Ovary (tissue), 3 donors: ENCODE measurements around the gene JAK1.

Experiments used
- EP300 ChIP-seq: sonication (generic); formaldehyde crosslinking; IDR thresholded peaks from one replicate; pipeline ENCODE4 v1.6.1; 2017; ENCODE audit warnings: antibody characterized with exemption
- POLR2A ChIP-seq: fragments of 450-650 bp; IDR thresholded peaks from one replicate; pipeline ENCODE4 v1.6.1; 2017; ENCODE audit warnings: antibody characterized with exemption, mild to moderate bottlenecking, moderate library complexity
- TF ChIP-seq, protein P1 (sequence below), 3 donors: fragments of 450-650 bp in 2 of 3; fragments of 200-600 bp in 1 of 3; IDR thresholded peaks; one replicate each; pipeline versions ENCODE4 v1.5.1 to v1.8.0; 2016 to 2022; ENCODE audit warnings: antibody characterized with exemption in 3 of 3, mild to moderate bottlenecking in 1 of 3
- donor health status: DM: no; HTN: no; CAD: no.

DNA sequence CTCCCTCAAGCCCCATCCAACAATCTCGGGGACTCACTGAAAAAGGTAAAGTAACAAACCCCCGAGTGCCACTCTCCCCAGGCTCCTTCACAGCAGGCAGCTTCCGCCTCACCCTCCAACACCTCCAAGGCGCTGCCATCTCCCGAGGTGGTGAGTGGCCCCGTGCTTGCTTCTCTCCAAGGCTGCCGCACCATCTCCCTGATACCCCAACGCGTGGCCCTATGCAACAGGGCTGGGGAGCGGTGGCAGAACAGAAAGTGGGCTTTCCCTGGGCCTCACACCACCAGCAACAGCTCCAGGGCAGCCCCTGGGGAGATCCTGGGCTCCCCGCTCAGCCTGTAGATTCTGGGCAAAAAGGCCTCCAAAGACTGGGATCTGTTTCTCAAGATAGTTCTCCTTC, 116.4 kb downstream of the JAK1 start:
- TF ChIP-seq, protein P1, sequence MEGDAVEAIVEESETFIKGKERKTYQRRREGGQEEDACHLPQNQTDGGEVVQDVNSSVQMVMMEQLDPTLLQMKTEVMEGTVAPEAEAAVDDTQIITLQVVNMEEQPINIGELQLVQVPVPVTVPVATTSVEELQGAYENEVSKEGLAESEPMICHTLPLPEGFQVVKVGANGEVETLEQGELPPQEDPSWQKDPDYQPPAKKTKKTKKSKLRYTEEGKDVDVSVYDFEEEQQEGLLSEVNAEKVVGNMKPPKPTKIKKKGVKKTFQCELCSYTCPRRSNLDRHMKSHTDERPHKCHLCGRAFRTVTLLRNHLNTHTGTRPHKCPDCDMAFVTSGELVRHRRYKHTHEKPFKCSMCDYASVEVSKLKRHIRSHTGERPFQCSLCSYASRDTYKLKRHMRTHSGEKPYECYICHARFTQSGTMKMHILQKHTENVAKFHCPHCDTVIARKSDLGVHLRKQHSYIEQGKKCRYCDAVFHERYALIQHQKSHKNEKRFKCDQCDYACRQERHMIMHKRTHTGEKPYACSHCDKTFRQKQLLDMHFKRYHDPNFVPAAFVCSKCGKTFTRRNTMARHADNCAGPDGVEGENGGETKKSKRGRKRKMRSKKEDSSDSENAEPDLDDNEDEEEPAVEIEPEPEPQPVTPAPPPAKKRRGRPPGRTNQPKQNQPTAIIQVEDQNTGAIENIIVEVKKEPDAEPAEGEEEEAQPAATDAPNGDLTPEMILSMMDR (IDR thresholded peaks at IDR 0.05), result no peak
- TF ChIP-seq POLR2A (no peak), EP300 (no peak)
